Measurements from ENCODE around the gene STK32B. TPM values are rescaled to one million over a fixed set of nuclear protein-coding genes. Genes with fewer than 3 reads are reported as not detected.

STK32B gene
- total and polyA plus RNA-seq, 2 of the 8 experiments (the other 6 are each of a cell fraction or from before 2014, with no cell fraction given): 2.3 to 2.5 TPM

- POLR2A ChIA-PET (ENCODE audit: partially characterized antibody): no interaction called here
- Histone ChIP-seq H3K4me2 (ENCODE audit: insufficient read depth in 1 of 2, low read depth in 2 of 2, low read length in 2 of 2) (no peak overlapping the region), H3K27me3 (replicated peaks in 1 of 4; ENCODE audit: control insufficient read depth in 3 of 4, extremely low read depth in 1 of 4, insufficient read depth in 3 of 4, low read length in 3 of 4) (no peaks in the 10 kb centered on the region; a peak in 1 of 7 replicates), H3K79me1 (ENCODE audit: low read depth, low read length) (no peaks in the 10 kb centered on the region), H4K20me1 (replicated peaks in 1 of 2; ENCODE audit: control insufficient read depth in 1 of 2, insufficient read depth in 2 of 2, low read length in 2 of 2) (peaks cover 0 to 3% of the 10 kb centered on the region in 2 experiments), H3K27ac (ENCODE audit: low read depth, low read length) (no peak overlapping the region), H3K9ac (replicated peaks in 1 of 4; ENCODE audit: extremely low read depth in 1 of 4, low read depth in 3 of 4, low read length in 3 of 4) (no peak overlapping the region), H4K8ac (ENCODE audit: extremely low read depth, insufficient read depth, low read length) (no peak overlapping the region), H4K91ac (replicated peaks; ENCODE audit: insufficient read length, low read length) (no peak overlapping the region), H3K23ac (ENCODE audit: insufficient read length) (no peak overlapping the region), H3K79me2 (ENCODE audit: control insufficient read depth in 1 of 2, insufficient read depth in 2 of 2, low read length in 2 of 2) (no peaks in the 10 kb centered on the region), H3K18ac (ENCODE audit: extremely low read depth, low read length) (no peak overlapping the region), H2AK5ac (ENCODE audit: low read depth, low read length) (no peak overlapping the region), H3K4me3 (ENCODE audit: extremely low read depth in 1 of 4, insufficient read depth in 2 of 4, low read depth in 3 of 4, low read length in 4 of 4) (no peak overlapping the region), H2BK20ac (ENCODE audit: low read length) (no peak overlapping the region), H2AFZ (ENCODE audit: low read length) (no peak overlapping the region), H3K56ac (replicated peaks; ENCODE audit: insufficient read length, low read depth, low read length) (no peak overlapping the region), H3K4ac (replicated peaks; ENCODE audit: insufficient read length, low read depth, low read length) (no peak overlapping the region), H3K23me2 (ENCODE audit: low read depth, low read length) (peaks cover 3% of the 10 kb centered on the region; the same call in 1 of the 2 replicates), H2BK120ac (replicated peaks; ENCODE audit: low read depth, low read length) (no peak overlapping the region), H2BK15ac (ENCODE audit: low read length) (no peak overlapping the region), H3K9me3 (ENCODE audit: insufficient read depth in 2 of 2, low read depth in 1 of 2, low read length in 1 of 2) (no peaks in the 10 kb centered on the region), H2BK5ac (ENCODE audit: low read depth, low read length) (no peak overlapping the region), H3K14ac (ENCODE audit: insufficient read length) (no peak overlapping the region), H3K4me1 (replicated peaks in 1 of 4; ENCODE audit: control insufficient read depth in 3 of 4, insufficient read depth in 4 of 4, low read length in 3 of 4) (no peaks in the 10 kb centered on the region), H4K5ac (ENCODE audit: insufficient read length, low read depth, low read length) (no peak overlapping the region), H2BK12ac (ENCODE audit: low read depth, low read length) (no peak overlapping the region), H3K36me3 (ENCODE audit: control insufficient read depth in 2 of 4, insufficient read depth in 4 of 4, low read length in 3 of 4) (no peaks in the 10 kb centered on the region)
- FAIRE-seq (no peak), DNase-seq (ENCODE audit: low read depth in 1 of 2, low spot score in 2 of 2) (no peak)
- TF ChIP-seq HDAC6 (IDR thresholded peaks at IDR 0.05; ENCODE audit: low read depth, low read length) (no peak), E2F6 (IDR thresholded peaks at IDR 0.05) (no peak), SRF (IDR thresholded peaks at IDR 0.05; ENCODE audit: low read depth, low read length) (no peak), TBP (IDR thresholded peaks at IDR 0.05; ENCODE audit: low read depth, low read length) (no peak), YY1 (IDR thresholded peaks at IDR 0.05; ENCODE audit: low read depth, low read length) (no peak), RXRA (IDR thresholded peaks at IDR 0.05; ENCODE audit: insufficient read depth, low read depth, low read length) (no peak)
- CTCF ChIA-PET (ENCODE audit: partially characterized antibody): no interaction called here
- WGBS, 2 experiments (ENCODE audit: extremely low coverage in 1 of 2, insufficient coverage in 1 of 2, insufficient read length in 1 of 2, insufficient replicate concordance in 2 of 2, low coverage in 1 of 2, low lambda C conversion rate in 2 of 2, missing lambda C conversion rate in 1 of 2): 78% methylated on average over 1 of the region's 1 CpG; no CpG with 5 or more reads in 1 of the 2 experiments
Measured at GRCh38 chr4:5120468-5120867, 69.2 kb downstream of the STK32B start.

Measured in H1 (cell line).